Measurements from ENCODE around the gene DOCK6. TPM values are rescaled to one million over a fixed set of nuclear protein-coding genes. Genes with fewer than 3 reads are reported as not detected.

The DOCK6 gene
- total and polyA plus RNA-seq, 2 experiments from 2014 or later: 12.2 to 75.6 TPM

DNA sequence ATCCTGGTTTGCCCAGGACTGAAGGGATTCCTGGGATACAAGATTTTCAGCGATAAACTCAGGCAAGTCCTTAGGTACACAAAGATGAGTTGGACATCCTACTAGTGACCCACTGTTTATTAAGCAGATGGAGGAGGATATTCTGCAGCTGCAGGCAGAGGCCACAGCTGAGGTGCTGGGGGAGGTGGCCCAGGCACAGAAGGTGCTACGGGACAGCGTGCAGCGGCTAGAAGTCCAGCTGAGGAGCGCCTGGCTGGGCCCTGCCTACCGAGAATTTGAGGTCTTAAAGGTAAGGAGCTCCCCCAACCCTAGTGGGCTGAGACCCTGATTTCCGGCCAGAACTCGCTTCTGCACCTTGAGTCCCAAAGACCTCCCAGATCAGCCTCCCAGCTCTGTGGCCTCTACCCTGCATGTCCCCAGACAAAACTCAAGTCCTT lies 22.3 kb downstream of the DOCK6 start:
- no peaks in the 10 kb centered on the region for H3K27me3 ChIP-seq
- H3K4me1 ChIP-seq (ENCODE audit: low read depth): no peaks in the 10 kb centered on the region
- H3K4me3 ChIP-seq: no peak overlapping the region
- no peaks in the 10 kb centered on the region for H3K9me3 ChIP-seq (ENCODE audit: low read depth)
- no peak overlapping the region for H3K27ac ChIP-seq
- no peak for DNase-seq (ENCODE audit: low read depth in 1 of 2, low spot score in 1 of 2)
- no peaks in the 10 kb centered on the region for H3K36me3 ChIP-seq
- TF ChIP-seq, protein P1, sequence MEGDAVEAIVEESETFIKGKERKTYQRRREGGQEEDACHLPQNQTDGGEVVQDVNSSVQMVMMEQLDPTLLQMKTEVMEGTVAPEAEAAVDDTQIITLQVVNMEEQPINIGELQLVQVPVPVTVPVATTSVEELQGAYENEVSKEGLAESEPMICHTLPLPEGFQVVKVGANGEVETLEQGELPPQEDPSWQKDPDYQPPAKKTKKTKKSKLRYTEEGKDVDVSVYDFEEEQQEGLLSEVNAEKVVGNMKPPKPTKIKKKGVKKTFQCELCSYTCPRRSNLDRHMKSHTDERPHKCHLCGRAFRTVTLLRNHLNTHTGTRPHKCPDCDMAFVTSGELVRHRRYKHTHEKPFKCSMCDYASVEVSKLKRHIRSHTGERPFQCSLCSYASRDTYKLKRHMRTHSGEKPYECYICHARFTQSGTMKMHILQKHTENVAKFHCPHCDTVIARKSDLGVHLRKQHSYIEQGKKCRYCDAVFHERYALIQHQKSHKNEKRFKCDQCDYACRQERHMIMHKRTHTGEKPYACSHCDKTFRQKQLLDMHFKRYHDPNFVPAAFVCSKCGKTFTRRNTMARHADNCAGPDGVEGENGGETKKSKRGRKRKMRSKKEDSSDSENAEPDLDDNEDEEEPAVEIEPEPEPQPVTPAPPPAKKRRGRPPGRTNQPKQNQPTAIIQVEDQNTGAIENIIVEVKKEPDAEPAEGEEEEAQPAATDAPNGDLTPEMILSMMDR (IDR thresholded peaks at IDR 0.05; ENCODE audit: low read depth, low read length): no peak

DNA sequence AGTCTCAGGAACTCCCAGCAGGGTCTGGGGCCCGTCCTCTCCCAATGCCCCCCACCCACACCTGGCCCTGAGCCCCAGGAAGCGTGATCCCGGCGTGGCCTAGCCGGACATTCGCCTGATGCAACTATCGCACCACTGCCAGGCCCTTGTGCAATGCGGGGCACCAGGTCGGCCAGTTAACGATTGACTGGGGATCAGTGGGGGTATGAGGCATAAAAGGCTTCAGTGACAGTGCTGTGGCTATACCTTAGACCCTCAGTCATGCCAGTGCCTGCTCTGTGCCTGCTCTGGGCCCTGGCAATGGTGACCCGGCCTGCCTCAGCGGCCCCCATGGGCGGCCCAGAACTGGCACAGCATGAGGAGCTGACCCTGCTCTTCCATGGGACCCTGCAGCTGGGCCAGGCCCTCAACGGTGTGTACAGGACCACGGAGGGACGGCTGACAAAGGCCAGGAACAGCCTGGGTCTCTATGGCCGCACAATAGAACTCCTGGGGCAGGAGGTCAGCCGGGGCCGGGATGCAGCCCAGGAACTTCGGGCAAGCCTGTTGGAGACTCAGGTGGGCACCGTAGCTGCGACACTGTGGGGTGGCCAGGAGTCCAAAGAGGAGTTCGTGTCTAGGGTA lies 22.8 kb downstream of the DOCK6 start, which contains the start of gene ANGPTL8:
Gene ANGPTL8 (plus strand): TSS at position 243 of the 624 bp plus-strand sequence. CDS start 19 bp downstream, at position 262.
- no peak within 1 kb of the TSS for H3K27ac ChIP-seq
- TF ChIP-seq, protein P1 (IDR thresholded peaks at IDR 0.05; ENCODE audit: low read depth, low read length): no peak
- no peaks in the 10 kb centered on the region for H3K9me3 ChIP-seq (ENCODE audit: low read depth)
- H3K4me1 ChIP-seq (ENCODE audit: low read depth): no peaks in the 10 kb centered on the region
- H3K27me3 ChIP-seq: no peaks in the 10 kb centered on the region
- no peaks in the 10 kb centered on the region for H3K36me3 ChIP-seq
- DNase-seq (ENCODE audit: low read depth in 1 of 2, low spot score in 1 of 2): no peak
- H3K4me3 ChIP-seq: no peak within 1 kb of the TSS

GRCh38 chr19:11238781-11239376 lies 23.4 kb downstream of the DOCK6 start:
- no peaks in the 10 kb centered on the region for H3K4me1 ChIP-seq (ENCODE audit: low read depth)
- no peaks in the 10 kb centered on the region for H3K36me3 ChIP-seq
- DNase-seq (ENCODE audit: low read depth in 1 of 2, low spot score in 1 of 2): no peak
- no peaks in the 10 kb centered on the region for H3K9me3 ChIP-seq (ENCODE audit: low read depth)
- no peak overlapping the region for H3K27ac ChIP-seq
- TF ChIP-seq, protein P1 (IDR thresholded peaks at IDR 0.05; ENCODE audit: low read depth, low read length): no peak
- no peaks in the 10 kb centered on the region for H3K27me3 ChIP-seq
- H3K4me3 ChIP-seq: no peak overlapping the region

GRCh38 chr19:11238041-11238440 lies 24.3 kb downstream of the DOCK6 start:
- Histone ChIP-seq H3K27ac (no peak overlapping the region), H3K4me3 (no peak overlapping the region), H3K9me3 (ENCODE audit: low read depth) (no peaks in the 10 kb centered on the region), H3K36me3 (no peaks in the 10 kb centered on the region), H3K4me1 (ENCODE audit: low read depth) (no peaks in the 10 kb centered on the region), H3K27me3 (no peaks in the 10 kb centered on the region)
- no peak for DNase-seq (ENCODE audit: low read depth in 1 of 2, low spot score in 1 of 2)
- TF ChIP-seq, protein P1 (IDR thresholded peaks at IDR 0.05; ENCODE audit: low read depth, low read length): no peak

GRCh38 chr19:11237321-11237720 lies 25.0 kb downstream of the DOCK6 start:
- no peaks in the 10 kb centered on the region for H3K4me1 ChIP-seq (ENCODE audit: low read depth)
- H3K9me3 ChIP-seq (ENCODE audit: low read depth): no peaks in the 10 kb centered on the region
- no peak overlapping the region for H3K4me3 ChIP-seq
- no peaks in the 10 kb centered on the region for H3K36me3 ChIP-seq
- H3K27ac ChIP-seq: no peak overlapping the region
- TF ChIP-seq, protein P1 (IDR thresholded peaks at IDR 0.05; ENCODE audit: low read depth, low read length): no peak
- no peaks in the 10 kb centered on the region for H3K27me3 ChIP-seq
- DNase-seq (ENCODE audit: low read depth in 1 of 2, low spot score in 1 of 2): no peak

Measured in cardiac muscle cell (in vitro differentiated cells and primary cell).